H1 (cell line): Measurements from ENCODE around the gene PHRF1.

Experiments
- EP300 ChIP-seq, 2 experiments: IDR thresholded peaks; 1 replicate in 1 of 2; 2 replicates in 1 of 2; pipeline ENCODE4 v1.6.1; 2011 to 2012; ENCODE audit warnings: low read depth in 2 of 2, low read length in 2 of 2, mild to moderate bottlenecking in 2 of 2, borderline replicate concordance in 1 of 2, inconsistent platforms in 1 of 2, moderate library complexity in 1 of 2
- EZH2 ChIP-seq: fragments of 200-600 bp; sonication (generic); IDR thresholded peaks from 2 replicates; pipeline ENCODE4 v1.7.1; 2012; ENCODE audit warnings: low read depth, mild to moderate bottlenecking, moderate library complexity, low read length, inconsistent platforms; ENCODE audit not compliant: severe bottlenecking
- JUN ChIP-seq: IDR thresholded peaks from 2 replicates; pipeline ENCODE4 v1.6.1; 2011; ENCODE audit warnings: low read depth, mild to moderate bottlenecking, improper control_type of control experiment, low read length
- NRF1 ChIP-seq: IDR thresholded peaks from 2 replicates; pipeline ENCODE4 v1.6.1; 2011; ENCODE audit warnings: mild to moderate bottlenecking, low read depth, low read length, improper control_type of control experiment
- POLR2A ChIP-seq, 2 experiments: IDR thresholded peaks; 1 replicate in 1 of 2; 2 replicates in 1 of 2; pipeline ENCODE4 v1.6.1; 2011; ENCODE audit warnings: low read depth in 2 of 2, low read length in 2 of 2, mild to moderate bottlenecking in 2 of 2; ENCODE audit errors: control extremely low read depth in 1 of 2
- POLR2AphosphoS5 ChIP-seq: IDR thresholded peaks from 2 replicates; pipeline ENCODE4 v1.6.1; 2011; ENCODE audit warnings: low read depth, low read length
- SIN3A ChIP-seq, 2 experiments: IDR thresholded peaks in 1 of 2; conservative IDR thresholded peaks in 1 of 2; 2 replicates each; pipeline ENCODE4 v1.6.1; 2011 to 2012; ENCODE audit warnings: low read length in 2 of 2, improper control_type of control experiment in 1 of 2, low read depth in 1 of 2, mild to moderate bottlenecking in 1 of 2
- SP1 ChIP-seq: IDR thresholded peaks from 2 replicates; pipeline ENCODE4 v1.6.1; 2011; ENCODE audit warnings: low read depth, low read length
- TAF1 ChIP-seq: IDR thresholded peaks from 2 replicates; pipeline ENCODE4 v1.6.1; 2011; ENCODE audit warnings: mild to moderate bottlenecking, low read depth, low read length
- TCF12 ChIP-seq: IDR thresholded peaks from 2 replicates; pipeline ENCODE4 v1.6.1; 2011; ENCODE audit warnings: low read depth, mild to moderate bottlenecking, low read length
- TF ChIP-seq, protein P1 (sequence below), 3 experiments: IDR thresholded peaks; 1 replicate in 2 of 3; 2 replicates in 1 of 3; pipeline versions ENCODE4 v1.5.1 to v1.6.1; 2011; ENCODE audit warnings: low read length in 3 of 3, mild to moderate bottlenecking in 3 of 3, inconsistent platforms in 2 of 3, low read depth in 1 of 3, moderate library complexity in 1 of 3; ENCODE audit not compliant: insufficient read depth in 1 of 3; ENCODE audit errors: control extremely low read depth in 1 of 3
- TF ChIP-seq, protein P2 (sequence below): IDR thresholded peaks from 2 replicates; pipeline ENCODE4 v1.6.1; 2012; ENCODE audit warnings: inconsistent platforms
- TF ChIP-seq, protein P3 (sequence below): IDR thresholded peaks from 2 replicates; pipeline ENCODE4 v1.6.1; 2011; ENCODE audit warnings: low read depth, mild to moderate bottlenecking, low read length; ENCODE audit not compliant: insufficient read depth

DNA sequence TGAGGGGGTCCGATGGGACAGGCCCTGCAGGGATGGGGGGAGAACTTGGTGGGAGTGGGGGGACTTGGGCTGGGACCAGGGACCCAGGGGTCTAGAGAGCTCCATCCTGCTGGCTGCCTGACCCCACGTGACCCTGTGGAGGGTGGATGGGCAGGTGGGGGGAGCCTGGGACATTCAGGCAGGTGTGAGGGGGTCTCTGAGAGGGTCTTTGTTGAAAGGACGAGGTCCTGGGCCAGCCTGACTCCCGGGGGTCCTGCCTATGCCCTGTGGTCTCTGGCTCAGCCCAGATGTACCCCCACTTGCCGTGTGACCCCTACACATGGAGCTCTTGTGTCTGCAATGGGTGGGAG is 31.5 kb upstream of the PHRF1 start:
- TF ChIP-seq, protein P1, sequence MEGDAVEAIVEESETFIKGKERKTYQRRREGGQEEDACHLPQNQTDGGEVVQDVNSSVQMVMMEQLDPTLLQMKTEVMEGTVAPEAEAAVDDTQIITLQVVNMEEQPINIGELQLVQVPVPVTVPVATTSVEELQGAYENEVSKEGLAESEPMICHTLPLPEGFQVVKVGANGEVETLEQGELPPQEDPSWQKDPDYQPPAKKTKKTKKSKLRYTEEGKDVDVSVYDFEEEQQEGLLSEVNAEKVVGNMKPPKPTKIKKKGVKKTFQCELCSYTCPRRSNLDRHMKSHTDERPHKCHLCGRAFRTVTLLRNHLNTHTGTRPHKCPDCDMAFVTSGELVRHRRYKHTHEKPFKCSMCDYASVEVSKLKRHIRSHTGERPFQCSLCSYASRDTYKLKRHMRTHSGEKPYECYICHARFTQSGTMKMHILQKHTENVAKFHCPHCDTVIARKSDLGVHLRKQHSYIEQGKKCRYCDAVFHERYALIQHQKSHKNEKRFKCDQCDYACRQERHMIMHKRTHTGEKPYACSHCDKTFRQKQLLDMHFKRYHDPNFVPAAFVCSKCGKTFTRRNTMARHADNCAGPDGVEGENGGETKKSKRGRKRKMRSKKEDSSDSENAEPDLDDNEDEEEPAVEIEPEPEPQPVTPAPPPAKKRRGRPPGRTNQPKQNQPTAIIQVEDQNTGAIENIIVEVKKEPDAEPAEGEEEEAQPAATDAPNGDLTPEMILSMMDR (IDR thresholded peaks at IDR 0.05; ENCODE audit: control extremely low read depth in 1 of 3, insufficient read depth in 1 of 3, low read depth in 1 of 3, low read length in 3 of 3): no peak
- TF ChIP-seq SIN3A (conservative IDR thresholded peaks at IDR 0.05 in 1 of 2, IDR thresholded peaks at IDR 0.05 in 1 of 2; ENCODE audit: low read depth in 1 of 2, low read length in 2 of 2) (no peak), POLR2AphosphoS5 (no peak), NRF1 (no peak), JUN (no peak), POLR2A (IDR thresholded peaks at IDR 0.05; ENCODE audit: control extremely low read depth in 1 of 2, low read depth in 2 of 2, low read length in 2 of 2) (no peak), TAF1 (no peak), TCF12 (no peak), SP1 (no peak), EP300 (IDR thresholded peaks at IDR 0.05; ENCODE audit: borderline replicate concordance in 1 of 2, low read depth in 2 of 2, low read length in 2 of 2) (no peak), EZH2 (no peak)
- TF ChIP-seq, protein P2, sequence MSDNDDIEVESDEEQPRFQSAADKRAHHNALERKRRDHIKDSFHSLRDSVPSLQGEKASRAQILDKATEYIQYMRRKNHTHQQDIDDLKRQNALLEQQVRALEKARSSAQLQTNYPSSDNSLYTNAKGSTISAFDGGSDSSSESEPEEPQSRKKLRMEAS: no peak
- TF ChIP-seq, protein P3, sequence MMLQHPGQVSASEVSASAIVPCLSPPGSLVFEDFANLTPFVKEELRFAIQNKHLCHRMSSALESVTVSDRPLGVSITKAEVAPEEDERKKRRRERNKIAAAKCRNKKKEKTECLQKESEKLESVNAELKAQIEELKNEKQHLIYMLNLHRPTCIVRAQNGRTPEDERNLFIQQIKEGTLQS: no peak
